ENCODE results near the gene ST7. TPM values are rescaled to one million over a fixed set of nuclear protein-coding genes. Genes with fewer than 3 reads are reported as not detected.
A peak's percentile ranks its signal among the peaks of the same experiment; 100 is the strongest.

ST7 gene
- total RNA-seq, 1 donor = 19.9 TPM

- Histone ChIP-seq H3K4me3 (ENCODE audit: insufficient read depth, low read length) (no peak overlapping the region), H2AFZ (ENCODE audit: low read length) (no peak overlapping the region), H3K79me2 (ENCODE audit: insufficient read depth, low read length) (peaks cover 13% of the 10 kb centered on the region)
Observed at GRCh38 chr7:117098457-117098856, 145.2 kb downstream of the ST7 start.

GRCh38 chr7:117101026-117101425 lies 147.7 kb downstream of the ST7 start:
- Histone ChIP-seq H2AFZ (ENCODE audit: low read length) (no peak overlapping the region), H3K9me3 (ENCODE audit: low read depth, low read length) (no peaks in the 10 kb centered on the region), H3K4me2 (ENCODE audit: insufficient read depth, low read length) (no peak overlapping the region), H3K27me3 (ENCODE audit: insufficient read depth, low read length) (no peaks in the 10 kb centered on the region), H3K4me1 (ENCODE audit: insufficient read depth, low read length) (peaks cover 14% of the 10 kb centered on the region), H3K4me3 (ENCODE audit: insufficient read depth, low read length) (no peak overlapping the region), H3K36me3 (ENCODE audit: insufficient read depth, low read length) (no peaks in the 10 kb centered on the region), H4K20me1 (ENCODE audit: insufficient read depth, low read length) (peaks cover 4% of the 10 kb centered on the region), H3K27ac (ENCODE audit: low read depth, low read length) (no peak overlapping the region), H3K79me2 (ENCODE audit: insufficient read depth, low read length) (peaks cover 6% of the 10 kb centered on the region)
- DNase-seq (ENCODE audit: insufficient read length, low spot score, missing footprints) = no peak
- no peak for TF ChIP-seq CTCF (IDR thresholded peaks at IDR 0.05; ENCODE audit: extremely low read depth, low read depth, low read length)

More at GRCh38 chr7:117098457-117098856, 145.2 kb downstream of the ST7 start:
- H3K4me1 ChIP-seq (ENCODE audit: insufficient read depth, low read length) = peaks cover 14% of the 10 kb centered on the region
- no peaks in the 10 kb centered on the region for H3K9me3 ChIP-seq (ENCODE audit: low read depth, low read length)
- H3K27ac ChIP-seq (ENCODE audit: low read depth, low read length) = peak overlapping the region; percentile 96
- H4K20me1 ChIP-seq (ENCODE audit: insufficient read depth, low read length) = peaks cover 4% of the 10 kb centered on the region
- peak; percentile 55 for DNase-seq (ENCODE audit: insufficient read length, low spot score, missing footprints)
- no peaks in the 10 kb centered on the region for H3K27me3 ChIP-seq (ENCODE audit: insufficient read depth, low read length)
- no peaks in the 10 kb centered on the region for H3K36me3 ChIP-seq (ENCODE audit: insufficient read depth, low read length)
- peak overlapping the region; percentile 55 for H3K4me2 ChIP-seq (ENCODE audit: insufficient read depth, low read length)
- no peak for TF ChIP-seq CTCF (IDR thresholded peaks at IDR 0.05; ENCODE audit: extremely low read depth, low read depth, low read length)

- no peak overlapping the region for H3K4me3 ChIP-seq (ENCODE audit: insufficient read depth, low read length)
- H2AFZ ChIP-seq (ENCODE audit: low read length) = no peak overlapping the region
- no peak for TF ChIP-seq CTCF (IDR thresholded peaks at IDR 0.05; ENCODE audit: extremely low read depth, low read depth, low read length)
- H3K27ac ChIP-seq (ENCODE audit: low read depth, low read length) = no peak overlapping the region
- H3K36me3 ChIP-seq (ENCODE audit: insufficient read depth, low read length) = no peaks in the 10 kb centered on the region
- peaks cover 3% of the 10 kb centered on the region for H4K20me1 ChIP-seq (ENCODE audit: insufficient read depth, low read length)
- H3K4me1 ChIP-seq (ENCODE audit: insufficient read depth, low read length) = no peaks in the 10 kb centered on the region
- no peak overlapping the region for H3K4me2 ChIP-seq (ENCODE audit: insufficient read depth, low read length)
- no peaks in the 10 kb centered on the region for H3K27me3 ChIP-seq (ENCODE audit: insufficient read depth, low read length)
- DNase-seq (ENCODE audit: insufficient read length, low spot score, missing footprints) = no peak
- H3K9me3 ChIP-seq (ENCODE audit: low read depth, low read length) = no peaks in the 10 kb centered on the region
- peaks cover 2% of the 10 kb centered on the region for H3K79me2 ChIP-seq (ENCODE audit: insufficient read depth, low read length)
Observed at GRCh38 chr7:117110480-117111315, 157.4 kb downstream of the ST7 start.

- Histone ChIP-seq H3K27ac (ENCODE audit: low read depth, low read length) (no peak overlapping the region), H2AFZ (ENCODE audit: low read length) (no peak overlapping the region), H3K9me3 (ENCODE audit: low read depth, low read length) (no peaks in the 10 kb centered on the region), H3K36me3 (ENCODE audit: insufficient read depth, low read length) (no peaks in the 10 kb centered on the region), H3K4me3 (ENCODE audit: insufficient read depth, low read length) (no peak overlapping the region), H4K20me1 (ENCODE audit: insufficient read depth, low read length) (peaks cover 3% of the 10 kb centered on the region), H3K27me3 (ENCODE audit: insufficient read depth, low read length) (no peaks in the 10 kb centered on the region), H3K4me2 (ENCODE audit: insufficient read depth, low read length) (no peak overlapping the region), H3K4me1 (ENCODE audit: insufficient read depth, low read length) (no peaks in the 10 kb centered on the region), H3K79me2 (ENCODE audit: insufficient read depth, low read length) (peaks cover 2% of the 10 kb centered on the region)
- DNase-seq (ENCODE audit: insufficient read length, low spot score, missing footprints) = no peak
- TF ChIP-seq CTCF (IDR thresholded peaks at IDR 0.05; ENCODE audit: extremely low read depth, low read depth, low read length) = no peak
Observed at GRCh38 chr7:117111535-117111934, 158.2 kb downstream of the ST7 start.

Data from osteoblast (primary cell).